ENCODE measurements around the gene B4GALT1. TPM values are rescaled to one million over a fixed set of nuclear protein-coding genes. Genes with fewer than 3 reads are reported as not detected.
A peak's percentile ranks its signal among the peaks of the same experiment; 100 is the strongest.

Gene B4GALT1
- total RNA-seq, 1 experiment from 2014 or later: 35.2 TPM

DNA sequence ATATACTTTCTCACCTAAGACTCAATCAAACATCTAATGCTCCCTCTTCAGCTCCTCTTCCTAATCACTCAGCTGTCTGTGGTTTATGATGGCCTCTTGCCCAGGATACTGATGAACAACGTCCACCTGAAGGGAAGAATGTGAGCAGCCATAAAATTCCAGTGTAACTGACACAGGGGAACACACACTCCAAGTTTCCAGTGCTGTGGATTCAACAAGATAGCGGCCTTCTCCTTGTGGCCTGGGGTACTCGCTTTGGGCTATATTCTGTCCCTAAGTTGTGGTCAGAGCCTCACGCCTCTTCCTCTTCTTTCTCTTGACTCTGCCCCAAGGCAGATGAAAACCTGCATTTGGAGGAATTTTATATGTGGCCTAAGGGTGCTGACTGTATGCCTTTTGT, 11.7 kb downstream of the B4GALT1 start:
- DNase-seq: no peak
- Histone ChIP-seq H3K9me3 (no peaks in the 10 kb centered on the region), H3K27me3 (no peaks in the 10 kb centered on the region), H3K4me3 (no peak overlapping the region), H3K36me3 (no peaks in the 10 kb centered on the region)

DNA sequence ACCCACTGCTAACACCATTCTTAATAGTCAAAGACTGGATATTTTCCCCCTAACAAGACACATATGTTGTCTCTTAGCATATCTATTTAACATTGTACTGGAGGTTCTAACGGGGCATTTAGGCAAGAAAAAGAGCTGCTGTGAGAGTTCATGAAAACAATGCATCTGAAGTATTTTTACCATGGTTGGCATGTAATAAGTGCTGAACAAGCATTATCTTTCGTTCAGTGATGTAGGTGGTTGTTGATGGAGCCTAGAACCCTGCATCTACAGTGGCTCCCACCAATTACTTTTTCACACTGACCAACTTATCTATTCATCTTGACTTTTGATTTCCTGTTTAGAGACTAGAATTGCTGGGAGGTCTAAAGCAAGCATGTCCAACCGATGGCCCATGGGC, 12.8 kb downstream of the B4GALT1 start:
- H3K9me3 ChIP-seq: no peaks in the 10 kb centered on the region
- H3K27me3 ChIP-seq: no peaks in the 10 kb centered on the region
- no peak overlapping the region for H3K4me3 ChIP-seq
- no peaks in the 10 kb centered on the region for H3K36me3 ChIP-seq
- no peak for DNase-seq

DNA sequence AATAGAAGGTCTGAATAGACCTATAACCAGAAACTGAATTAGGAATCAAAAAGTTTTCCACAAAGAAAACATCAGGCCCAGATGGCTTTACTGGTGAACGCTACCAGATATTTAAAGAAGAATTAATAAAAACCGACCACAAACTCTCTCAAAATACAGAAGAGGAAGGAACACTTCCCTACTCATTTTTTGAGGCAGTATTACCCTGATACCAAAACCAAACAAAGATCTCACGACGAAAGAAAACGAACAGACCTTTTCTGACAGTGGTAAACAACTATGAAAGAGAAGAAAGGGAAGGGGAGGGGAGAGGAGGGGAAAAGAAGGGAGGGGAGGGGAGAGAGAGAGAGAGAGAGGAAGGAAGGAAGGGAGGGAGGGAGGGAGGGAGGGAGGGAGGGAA, 13.5 kb downstream of the B4GALT1 start:
- Histone ChIP-seq H3K27me3 (no peaks in the 10 kb centered on the region), H3K36me3 (no peaks in the 10 kb centered on the region), H3K9me3 (no peaks in the 10 kb centered on the region), H3K4me3 (no peak overlapping the region)
- no peak for DNase-seq

DNA sequence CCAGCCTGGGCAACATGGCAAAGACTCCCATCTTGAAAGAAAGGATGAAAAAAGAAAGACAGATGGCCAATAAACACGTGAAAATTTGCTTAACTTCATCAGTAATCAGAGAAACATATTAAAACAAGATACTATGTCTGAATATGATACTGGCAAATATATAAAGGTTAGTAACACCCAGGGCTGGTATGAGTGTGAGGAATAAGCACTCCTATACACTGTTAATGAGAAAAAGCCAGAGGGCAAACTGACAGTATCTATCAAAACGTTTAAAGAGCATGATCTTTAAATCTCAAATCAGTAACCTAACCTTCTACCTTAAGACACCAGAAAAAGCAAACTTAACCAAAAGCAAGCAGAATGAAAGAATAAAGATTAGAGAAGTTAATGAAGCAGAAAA, 14.1 kb downstream of the B4GALT1 start:
- Histone ChIP-seq H3K9me3 (no peaks in the 10 kb centered on the region), H3K27me3 (no peaks in the 10 kb centered on the region), H3K4me3 (no peak overlapping the region), H3K36me3 (no peaks in the 10 kb centered on the region)
- no peak for DNase-seq

DNA sequence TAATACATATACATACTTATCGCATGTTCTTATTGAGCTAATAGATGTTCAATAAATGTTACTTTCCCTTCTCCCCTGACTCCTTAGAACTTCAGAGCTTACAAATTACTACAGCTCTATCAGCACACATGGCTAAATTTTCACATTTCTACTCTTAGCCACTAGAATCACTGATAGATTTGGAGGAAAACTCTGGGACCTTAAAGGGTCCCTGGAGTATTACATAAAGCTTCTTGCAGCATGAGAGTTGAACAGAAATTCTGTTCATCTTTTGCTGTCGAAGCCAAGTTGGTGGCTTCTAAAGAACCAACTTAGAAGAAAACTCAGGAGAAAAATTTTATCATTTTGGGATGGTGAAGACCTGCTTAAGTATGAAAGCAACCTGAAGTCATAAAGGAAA, 15.5 kb downstream of the B4GALT1 start:
- peak overlapping the region; percentile 13 for H3K4me3 ChIP-seq

DNA sequence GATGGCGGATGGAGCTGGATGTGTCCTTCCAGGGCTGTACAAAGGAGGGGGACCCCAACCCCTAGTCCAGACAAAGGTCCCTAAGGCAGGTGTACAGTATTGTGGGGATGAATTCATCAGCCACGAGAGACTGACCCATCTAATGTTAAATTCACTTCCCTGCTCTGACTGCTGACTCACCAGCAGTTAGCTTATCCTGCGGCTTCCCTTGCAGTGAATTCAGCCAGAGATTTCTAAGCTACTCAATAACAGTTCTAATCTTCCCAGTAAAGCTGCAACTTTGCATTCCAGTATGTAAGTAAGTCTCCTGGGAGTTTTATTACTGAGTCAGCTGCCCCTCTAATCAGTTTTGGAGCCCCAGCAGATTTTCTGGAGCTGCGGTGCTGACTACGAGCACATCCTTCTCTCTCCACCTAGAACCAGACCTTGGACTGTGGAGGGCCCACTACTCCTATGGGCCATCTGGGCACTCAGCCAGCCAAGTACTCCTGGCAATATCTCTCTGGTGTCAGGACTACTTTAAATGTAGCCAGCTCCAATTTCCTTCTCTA, 16.1 kb downstream of the B4GALT1 start:
- H3K9me3 ChIP-seq: no peaks in the 10 kb centered on the region
- H3K36me3 ChIP-seq: peaks cover 4% of the 10 kb centered on the region
- DNase-seq: peak; percentile 79
- peak overlapping the region; percentile 13 for H3K4me3 ChIP-seq
- no peaks in the 10 kb centered on the region for H3K27me3 ChIP-seq

More for the DNA sequence above, 15.5 kb downstream of the B4GALT1 start:
- H3K9me3 ChIP-seq: no peaks in the 10 kb centered on the region
- H3K36me3 ChIP-seq: peaks cover 4% of the 10 kb centered on the region; the same call in 1 of the 2 replicates
- no peaks in the 10 kb centered on the region for H3K27me3 ChIP-seq
- no peak for DNase-seq

DNA sequence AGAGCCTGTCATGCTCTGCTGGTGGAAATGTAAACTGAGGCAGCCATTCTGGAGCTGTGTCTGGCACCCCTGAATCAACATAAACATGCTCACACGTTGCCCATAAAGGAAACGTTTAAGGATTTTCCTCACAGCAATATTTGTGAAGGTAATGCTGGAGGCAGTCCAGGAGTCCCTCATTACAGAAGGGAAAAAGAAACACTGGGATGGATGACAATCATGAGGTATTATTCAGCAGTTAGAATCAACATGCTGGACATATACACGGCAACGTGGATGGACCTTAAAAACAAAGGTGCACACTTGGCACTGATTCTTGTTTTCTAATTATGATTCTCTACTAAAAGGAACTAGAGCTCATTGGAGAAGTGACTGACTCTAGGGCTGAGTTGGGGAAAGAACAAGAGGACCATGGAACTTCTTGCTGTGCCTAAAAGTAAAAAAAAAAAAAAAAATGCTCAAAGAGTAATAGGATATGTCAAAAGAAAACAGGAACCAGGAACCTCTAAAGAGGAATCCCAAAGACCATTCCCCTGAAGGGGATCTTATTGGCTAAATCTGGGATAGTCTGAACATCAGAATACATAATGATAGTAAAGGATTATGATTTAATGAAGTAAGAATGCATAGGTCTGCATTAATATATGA, 18.6 kb downstream of the B4GALT1 start:
- Histone ChIP-seq H3K9me3 (no peaks in the 10 kb centered on the region), H3K36me3 (peaks cover 7% of the 10 kb centered on the region), H3K27me3 (no peaks in the 10 kb centered on the region), H3K4me3 (no peak overlapping the region)
- DNase-seq: no peak

DNA sequence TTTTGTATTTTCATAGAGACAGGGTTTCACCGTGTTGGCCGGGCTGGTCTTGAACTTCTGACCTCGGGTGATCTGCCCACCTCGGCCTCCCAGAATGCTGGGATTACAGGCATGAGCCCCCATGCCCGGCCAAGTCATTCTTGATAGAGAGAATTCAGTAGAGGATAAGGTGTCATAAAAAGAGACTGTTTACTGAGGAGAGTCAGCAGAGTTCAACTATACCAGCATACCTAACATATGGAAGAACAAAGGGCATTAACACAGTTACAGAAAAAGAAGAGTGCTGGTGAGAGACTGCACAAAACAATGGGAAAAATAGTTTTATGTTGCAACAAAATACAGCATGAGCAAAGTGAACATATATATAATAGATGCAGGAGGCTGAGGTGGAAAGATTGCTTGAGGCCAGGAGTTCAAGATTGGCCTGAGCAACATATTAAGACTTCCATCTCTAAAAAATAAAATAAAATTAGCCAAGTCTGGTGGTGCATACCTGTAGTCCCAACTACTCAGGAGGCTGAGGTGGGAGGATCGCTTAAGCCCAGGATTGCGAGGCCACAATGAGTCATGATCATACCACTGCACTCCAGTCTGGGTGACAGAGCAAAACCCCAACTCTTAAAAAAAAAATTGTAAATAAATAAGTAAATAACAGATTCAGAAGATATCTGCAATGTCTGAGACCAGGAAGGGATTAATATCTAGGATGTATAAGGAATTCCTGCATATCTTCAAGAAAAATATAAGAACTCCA, 19.5 kb downstream of the B4GALT1 start:
- Histone ChIP-seq H3K9me3 (no peaks in the 10 kb centered on the region), H3K4me3 (no peak overlapping the region), H3K36me3 (peaks cover 7% of the 10 kb centered on the region), H3K27me3 (no peaks in the 10 kb centered on the region)
- DNase-seq: no peak

DNA sequence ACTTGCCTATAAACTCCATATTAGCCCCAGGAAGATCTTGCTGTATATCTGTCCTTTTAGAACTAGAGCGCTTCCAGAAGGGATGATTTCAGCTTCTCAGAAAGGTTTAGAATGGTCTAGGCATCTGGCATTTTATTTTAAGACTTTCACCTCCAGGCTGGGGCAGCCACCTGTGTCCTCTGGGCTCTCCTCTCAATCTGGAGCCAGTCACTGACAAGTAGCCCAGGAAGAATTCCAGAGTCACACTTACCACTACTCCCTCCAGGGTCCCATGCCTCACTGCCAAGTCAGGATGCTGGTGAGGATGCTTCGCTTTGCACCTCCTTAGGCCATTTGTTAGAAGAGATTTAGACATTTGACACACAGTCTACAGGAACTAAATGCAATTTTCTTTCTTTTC, 20.8 kb downstream of the B4GALT1 start:
- Histone ChIP-seq H3K9me3 (no peaks in the 10 kb centered on the region), H3K4me3 (no peak overlapping the region), H3K27me3 (no peaks in the 10 kb centered on the region), H3K36me3 (peaks cover 7% of the 10 kb centered on the region)
- no peak for DNase-seq

DNA sequence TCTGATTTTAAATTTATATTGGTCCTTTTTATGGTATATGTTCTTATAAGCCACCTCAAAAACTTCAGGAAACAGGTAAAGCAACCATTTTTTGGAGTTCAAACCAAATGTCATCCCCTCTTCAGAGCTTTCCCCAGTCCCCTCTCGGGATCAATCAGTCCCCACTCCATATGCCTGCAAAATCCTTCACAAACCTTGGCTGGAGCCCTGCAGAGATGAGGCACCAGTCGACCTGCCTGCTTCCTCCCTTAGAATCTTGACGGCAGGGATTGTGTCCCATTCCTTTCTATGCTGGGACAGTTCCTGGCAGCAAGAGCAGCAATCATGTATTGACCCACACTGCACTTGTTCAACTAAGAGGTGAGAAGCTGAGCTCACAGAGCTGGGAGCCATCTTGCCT, 22.6 kb downstream of the B4GALT1 start:
- Histone ChIP-seq H3K9me3 (no peaks in the 10 kb centered on the region), H3K36me3 (peaks cover 7% of the 10 kb centered on the region), H3K4me3 (no peak overlapping the region), H3K27me3 (no peaks in the 10 kb centered on the region)
- DNase-seq: no peak

DNA sequence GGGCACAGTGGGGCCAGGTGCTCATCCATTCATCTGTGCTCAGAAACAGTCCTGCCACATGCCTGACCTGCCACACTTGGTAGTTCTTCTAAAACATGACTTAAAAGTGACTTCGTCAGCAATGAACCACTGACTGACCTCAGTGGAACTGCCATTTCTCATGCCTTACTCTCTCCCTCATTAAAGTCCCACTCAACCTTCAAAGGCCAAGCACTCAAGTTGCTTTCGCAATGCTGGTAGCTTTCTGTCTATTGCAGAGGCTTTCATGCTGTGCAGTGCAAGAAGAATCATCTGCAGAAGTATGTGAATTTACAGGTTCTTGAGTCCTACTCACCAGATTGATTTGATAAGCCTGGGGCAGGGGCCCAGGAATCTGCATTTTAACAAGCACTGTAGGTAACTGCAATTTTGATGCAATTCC, 23.9 kb downstream of the B4GALT1 start:
- Histone ChIP-seq H3K27me3 (no peaks in the 10 kb centered on the region), H3K36me3 (peaks cover 7% of the 10 kb centered on the region), H3K9me3 (no peaks in the 10 kb centered on the region), H3K4me3 (no peak overlapping the region)
- DNase-seq: no peak

DNA sequence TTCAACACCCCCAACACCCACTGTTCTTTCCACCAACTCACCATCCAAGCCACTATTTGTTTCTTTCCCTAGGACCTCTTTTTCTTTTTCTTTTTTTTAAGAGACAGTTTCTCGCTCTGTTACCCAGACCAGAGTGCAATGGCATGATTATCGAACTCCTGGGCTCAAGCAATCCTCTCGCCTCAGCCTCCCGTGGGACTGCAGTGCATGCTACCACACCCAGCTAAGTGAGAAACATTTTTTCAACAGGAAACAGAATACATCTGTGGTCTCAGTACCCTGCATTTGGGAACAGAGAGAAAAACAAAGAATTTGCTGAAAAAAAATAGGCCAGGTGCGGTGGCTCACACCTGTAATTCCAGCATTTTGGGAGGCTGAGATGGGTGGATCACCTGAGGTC, 24.6 kb downstream of the B4GALT1 start:
- H3K36me3 ChIP-seq: peaks cover 5% of the 10 kb centered on the region
- DNase-seq: no peak
- H3K27me3 ChIP-seq: no peaks in the 10 kb centered on the region
- no peaks in the 10 kb centered on the region for H3K9me3 ChIP-seq
- no peak overlapping the region for H3K4me3 ChIP-seq

DNA sequence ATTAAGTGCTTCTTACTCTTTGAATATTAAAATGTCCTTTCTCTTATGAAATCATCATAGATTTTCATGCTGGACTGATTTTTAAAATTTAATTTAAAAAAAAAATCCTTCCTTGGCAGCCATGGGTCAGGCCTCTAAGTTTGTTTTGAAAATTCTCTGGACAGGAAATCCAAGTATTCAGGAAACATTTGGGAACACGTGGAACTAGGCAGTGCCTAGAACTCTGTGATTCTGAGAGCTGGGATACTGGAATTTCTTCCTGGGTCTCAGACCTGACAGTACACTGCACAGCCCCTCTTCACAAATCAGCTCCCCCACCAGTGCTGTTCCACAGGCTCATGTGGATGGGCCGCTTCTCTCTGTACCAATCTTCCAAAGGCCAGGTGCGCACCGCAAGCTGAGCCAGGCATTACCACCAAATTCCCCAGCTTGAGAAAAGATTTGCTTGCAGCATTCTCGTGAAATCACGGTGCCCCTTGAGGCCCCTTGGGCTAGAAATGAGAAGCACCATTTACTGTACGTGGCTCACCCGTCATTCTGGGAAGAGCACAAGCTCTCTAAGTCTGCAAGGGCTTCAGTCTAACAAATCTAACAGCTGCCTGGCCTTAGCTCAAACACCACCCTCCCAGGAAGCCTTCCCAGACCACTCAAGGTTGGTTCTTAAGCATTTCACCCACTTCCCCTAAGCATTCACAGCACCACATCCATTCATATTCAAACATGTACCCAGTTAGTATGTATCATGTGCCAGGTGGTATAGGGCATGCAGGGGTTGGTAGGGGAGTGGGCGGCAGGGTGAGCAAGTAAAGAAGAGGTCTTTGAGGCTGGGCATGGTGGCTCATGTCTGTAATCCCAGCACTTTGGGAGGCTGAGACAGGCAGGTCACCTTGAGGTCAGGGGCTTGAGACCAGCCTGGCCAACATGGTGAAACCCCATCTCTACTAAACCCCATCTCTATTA, 26.5 kb downstream of the B4GALT1 start:
- Histone ChIP-seq H3K4me3 (no peak overlapping the region), H3K36me3 (no peaks in the 10 kb centered on the region; the same call in none of the 2 replicates), H3K9me3 (no peaks in the 10 kb centered on the region), H3K27me3 (no peaks in the 10 kb centered on the region)
- no peak for DNase-seq

DNA sequence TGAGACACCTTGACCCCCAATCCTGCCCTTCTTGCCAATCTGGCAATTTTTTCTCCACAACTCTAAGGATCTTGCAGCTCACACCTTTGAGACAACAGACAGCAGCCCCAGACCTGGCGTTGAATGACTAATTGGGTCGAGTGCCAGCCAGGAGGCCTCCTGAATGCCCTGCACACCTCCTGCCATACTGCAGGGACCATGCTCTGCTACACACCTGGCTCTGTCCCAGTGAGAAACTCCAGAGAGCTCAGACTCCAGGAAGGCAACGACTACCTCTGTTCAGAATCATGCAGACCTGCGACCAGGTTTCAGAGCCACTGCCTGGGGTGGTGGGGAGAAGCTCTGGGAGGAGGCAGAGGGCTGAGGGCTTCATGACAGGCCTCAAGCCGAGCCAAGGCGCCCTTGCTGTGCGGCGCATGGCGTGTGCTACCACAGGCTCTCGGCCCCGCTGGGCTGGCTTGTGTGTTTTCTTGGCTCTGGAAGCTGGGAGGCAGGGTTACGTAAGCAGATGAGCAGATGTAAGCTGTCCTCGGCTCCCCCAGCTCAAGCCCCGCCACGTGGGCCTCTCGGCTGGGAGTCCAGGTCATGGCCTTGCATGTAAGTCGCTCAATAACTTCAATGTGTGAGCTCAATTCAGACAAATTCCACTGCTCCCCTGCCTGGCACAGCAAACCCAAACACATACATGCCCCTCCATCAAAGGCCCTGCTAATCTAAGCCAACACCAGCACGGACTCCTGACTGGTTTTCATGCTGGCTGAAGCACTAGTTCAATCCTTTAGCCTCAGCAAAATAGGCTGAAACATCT, 27.5 kb downstream of the B4GALT1 start:
- DNase-seq: no peak
- Histone ChIP-seq H3K9me3 (no peaks in the 10 kb centered on the region), H3K4me3 (no peak overlapping the region), H3K27me3 (no peaks in the 10 kb centered on the region), H3K36me3 (peaks cover under 1% of the 10 kb centered on the region; the same call in 1 of the 2 replicates)

DNA sequence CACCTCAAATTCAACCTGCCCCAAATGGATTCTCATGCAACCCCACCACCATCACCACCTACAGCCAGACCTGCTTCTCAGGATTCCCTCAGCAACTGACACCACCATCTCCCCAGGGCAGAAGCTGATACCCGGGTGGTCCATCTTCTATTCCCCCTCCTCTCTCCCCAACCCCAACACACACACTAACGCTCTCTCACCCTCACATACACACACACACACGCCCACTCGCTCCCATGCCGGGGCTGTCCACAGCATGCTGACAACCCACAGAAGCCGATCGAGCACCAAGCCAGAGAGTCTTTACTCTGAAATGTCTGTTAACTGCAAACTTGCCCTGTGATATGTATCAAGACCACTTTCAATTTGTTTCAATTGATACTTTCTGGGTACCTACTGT, 28.4 kb downstream of the B4GALT1 start:
- Histone ChIP-seq H3K4me3 (no peak overlapping the region), H3K27me3 (no peaks in the 10 kb centered on the region), H3K36me3 (peaks cover 3% of the 10 kb centered on the region; the same call in 1 of the 2 replicates), H3K9me3 (no peaks in the 10 kb centered on the region)
- no peak for DNase-seq

DNA sequence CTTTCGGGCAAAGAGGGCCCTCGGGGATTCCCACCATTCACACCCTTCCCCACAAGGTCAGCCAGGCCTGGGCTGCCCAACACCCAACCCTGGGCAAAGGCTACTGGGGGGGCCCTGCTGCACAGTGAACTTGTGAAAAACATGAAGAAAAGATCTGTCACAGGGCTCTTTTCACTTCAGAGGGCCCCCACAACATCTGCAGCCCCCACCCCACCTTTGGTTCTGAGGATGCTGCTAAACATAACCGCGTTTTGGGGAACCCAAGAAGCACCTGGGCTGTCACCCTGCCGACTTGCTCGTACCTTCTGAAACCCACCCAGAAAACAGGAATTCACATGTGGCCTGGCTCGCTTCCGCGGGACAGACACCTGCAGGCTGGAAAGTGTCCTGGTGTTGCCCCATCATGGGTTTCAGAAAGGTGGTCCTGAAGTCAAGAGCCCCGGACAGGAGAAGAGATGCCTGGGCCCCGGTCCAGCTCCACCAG, 29.3 kb downstream of the B4GALT1 start:
- no peak for DNase-seq

More for the DNA sequence above, 29.3 kb downstream of the B4GALT1 start:
- H3K4me3 ChIP-seq: no peak overlapping the region
- H3K36me3 ChIP-seq: peaks cover 12% of the 10 kb centered on the region
- no peaks in the 10 kb centered on the region for H3K27me3 ChIP-seq
- H3K9me3 ChIP-seq: no peaks in the 10 kb centered on the region

Measured in MG63 (cell line).